ENCODE data around the gene SMAD5. TPM values are rescaled to one million over a fixed set of nuclear protein-coding genes. Genes with fewer than 3 reads are reported as not detected.

Gene SMAD5
- total and polyA plus RNA-seq, 2 of the 13 experiments (the other 11 are each of a cell fraction or from before 2014, with no cell fraction given): 27.2 to 48.5 TPM

DNA sequence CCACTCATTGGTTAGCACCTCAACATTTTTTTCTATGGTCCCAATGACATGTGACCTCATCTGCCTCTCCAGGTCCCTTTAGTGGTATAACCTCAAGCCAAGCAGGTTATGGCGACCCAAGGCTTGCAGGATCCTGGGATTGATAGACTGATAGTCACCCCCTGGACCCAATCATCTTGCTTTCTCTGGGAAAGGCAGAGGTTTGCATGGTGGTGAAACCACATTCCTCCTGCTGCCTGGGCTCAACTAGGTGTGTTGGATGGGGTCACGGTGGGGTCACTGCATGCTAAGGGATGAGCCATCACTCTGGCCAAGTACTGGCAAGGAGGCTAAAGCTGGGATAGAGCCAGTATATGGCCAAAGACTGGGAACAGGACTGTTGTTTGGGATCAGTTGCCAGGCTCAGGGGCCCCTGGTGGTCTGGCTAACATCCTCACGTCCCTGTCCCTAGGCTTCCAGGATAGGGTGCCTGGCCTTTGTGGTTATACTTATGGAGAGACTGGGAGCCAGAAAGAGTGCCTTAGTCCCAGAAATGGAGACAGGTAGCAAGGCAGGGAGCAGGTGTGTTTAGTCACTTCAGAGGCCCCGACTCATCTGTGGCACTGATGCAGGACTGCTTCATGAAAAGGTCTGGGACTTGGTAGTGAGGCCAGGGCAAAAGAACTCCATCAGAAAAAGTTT is 65.0 kb downstream of the SMAD5 start (continued):
- TF ChIP-seq ZNF781 (CRISPR knock-in tag; IDR thresholded peaks at IDR 0.05; ENCODE audit: borderline replicate concordance, not compliant biosample characterization): no peak
- TF ChIP-seq, protein P1, sequence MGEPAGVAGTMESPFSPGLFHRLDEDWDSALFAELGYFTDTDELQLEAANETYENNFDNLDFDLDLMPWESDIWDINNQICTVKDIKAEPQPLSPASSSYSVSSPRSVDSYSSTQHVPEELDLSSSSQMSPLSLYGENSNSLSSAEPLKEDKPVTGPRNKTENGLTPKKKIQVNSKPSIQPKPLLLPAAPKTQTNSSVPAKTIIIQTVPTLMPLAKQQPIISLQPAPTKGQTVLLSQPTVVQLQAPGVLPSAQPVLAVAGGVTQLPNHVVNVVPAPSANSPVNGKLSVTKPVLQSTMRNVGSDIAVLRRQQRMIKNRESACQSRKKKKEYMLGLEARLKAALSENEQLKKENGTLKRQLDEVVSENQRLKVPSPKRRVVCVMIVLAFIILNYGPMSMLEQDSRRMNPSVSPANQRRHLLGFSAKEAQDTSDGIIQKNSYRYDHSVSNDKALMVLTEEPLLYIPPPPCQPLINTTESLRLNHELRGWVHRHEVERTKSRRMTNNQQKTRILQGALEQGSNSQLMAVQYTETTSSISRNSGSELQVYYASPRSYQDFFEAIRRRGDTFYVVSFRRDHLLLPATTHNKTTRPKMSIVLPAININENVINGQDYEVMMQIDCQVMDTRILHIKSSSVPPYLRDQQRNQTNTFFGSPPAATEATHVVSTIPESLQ (CRISPR knock-in tag; conservative IDR thresholded peaks at IDR 0.05): no peak
- TF ChIP-seq KLF11 (CRISPR knock-in tag; IDR thresholded peaks at IDR 0.05): no peak
- TF ChIP-seq, protein P2, sequence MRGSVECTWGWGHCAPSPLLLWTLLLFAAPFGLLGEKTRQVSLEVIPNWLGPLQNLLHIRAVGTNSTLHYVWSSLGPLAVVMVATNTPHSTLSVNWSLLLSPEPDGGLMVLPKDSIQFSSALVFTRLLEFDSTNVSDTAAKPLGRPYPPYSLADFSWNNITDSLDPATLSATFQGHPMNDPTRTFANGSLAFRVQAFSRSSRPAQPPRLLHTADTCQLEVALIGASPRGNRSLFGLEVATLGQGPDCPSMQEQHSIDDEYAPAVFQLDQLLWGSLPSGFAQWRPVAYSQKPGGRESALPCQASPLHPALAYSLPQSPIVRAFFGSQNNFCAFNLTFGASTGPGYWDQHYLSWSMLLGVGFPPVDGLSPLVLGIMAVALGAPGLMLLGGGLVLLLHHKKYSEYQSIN (CRISPR knock-in tag; IDR thresholded peaks at IDR 0.05; ENCODE audit: borderline replicate concordance): no peak
- TF ChIP-seq ZNF12 (CRISPR knock-in tag; IDR thresholded peaks at IDR 0.05): no peak
- TF ChIP-seq, protein P3, sequence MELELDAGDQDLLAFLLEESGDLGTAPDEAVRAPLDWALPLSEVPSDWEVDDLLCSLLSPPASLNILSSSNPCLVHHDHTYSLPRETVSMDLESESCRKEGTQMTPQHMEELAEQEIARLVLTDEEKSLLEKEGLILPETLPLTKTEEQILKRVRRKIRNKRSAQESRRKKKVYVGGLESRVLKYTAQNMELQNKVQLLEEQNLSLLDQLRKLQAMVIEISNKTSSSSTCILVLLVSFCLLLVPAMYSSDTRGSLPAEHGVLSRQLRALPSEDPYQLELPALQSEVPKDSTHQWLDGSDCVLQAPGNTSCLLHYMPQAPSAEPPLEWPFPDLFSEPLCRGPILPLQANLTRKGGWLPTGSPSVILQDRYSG (CRISPR knock-in tag; IDR thresholded peaks at IDR 0.05): no peak
- TF ChIP-seq ZNF629 (CRISPR knock-in tag; conservative IDR thresholded peaks at IDR 0.05): no peak
- no peak for TF ChIP-seq ZNF775 (CRISPR knock-in tag; IDR thresholded peaks at IDR 0.05; ENCODE audit: borderline replicate concordance)
- no peak for TF ChIP-seq ZNF264 (CRISPR knock-in tag; IDR thresholded peaks at IDR 0.05)
- no peak for TF ChIP-seq ZNF557 (CRISPR knock-in tag; IDR thresholded peaks at IDR 0.05)

Data from HepG2 (cell line).